Trophoblast cell (in vitro differentiated cells and primary cell): ENCODE data around the gene GLIS2.

Experiments
- DNase-seq, 2 donors: peaks; one replicate each; pipeline ENCODE4 v3.0.0-alpha.2; 2016
- H2AFZ ChIP-seq: 2 replicates; pipeline ENCODE4 v1.6.1; 2013; ENCODE audit warnings: low read length, moderate library complexity, mild to moderate bottlenecking; ENCODE audit not compliant: insufficient read depth, poor library complexity
- H2AK5ac ChIP-seq: 2 replicates; pipeline ENCODE4 v1.6.1; 2013; ENCODE audit warnings: mild to moderate bottlenecking, low read length
- H2BK120ac ChIP-seq: 2 replicates; pipeline ENCODE4 v1.6.1; 2013; ENCODE audit warnings: low read length, mild to moderate bottlenecking, moderate library complexity; ENCODE audit not compliant: insufficient read depth, poor library complexity
- H2BK12ac ChIP-seq: 2 replicates; pipeline ENCODE4 v1.6.1; 2013; ENCODE audit warnings: mild to moderate bottlenecking, low read length, moderate library complexity
- H2BK5ac ChIP-seq: 2 replicates; pipeline ENCODE4 v1.6.1; 2013; ENCODE audit warnings: low read length, low read depth, moderate library complexity, mild to moderate bottlenecking; ENCODE audit not compliant: poor library complexity
- H3K14ac ChIP-seq: 2 replicates; pipeline ENCODE4 v1.6.1; 2013; ENCODE audit warnings: mild to moderate bottlenecking, low read length
- H3K18ac ChIP-seq: 2 replicates; pipeline ENCODE4 v1.6.1; 2013; ENCODE audit warnings: mild to moderate bottlenecking, low read length
- H3K23ac ChIP-seq: 2 replicates; pipeline ENCODE4 v1.6.1; 2013; ENCODE audit warnings: low read length
- H3K27ac ChIP-seq: 2 replicates; pipeline ENCODE4 v1.5.1; 2013; ENCODE audit warnings: low read depth, mild to moderate bottlenecking, inconsistent platforms, low read length, moderate library complexity
- H3K27me3 ChIP-seq: 2 replicates; pipeline ENCODE4 v1.6.1; 2013; ENCODE audit warnings: inconsistent platforms, mild to moderate bottlenecking, low read length, moderate library complexity; ENCODE audit not compliant: insufficient read depth
- H3K36me3 ChIP-seq, 2 experiments: 1 replicate in 1 of 2; 2 replicates in 1 of 2; pipeline ENCODE4 v1.6.1; 2013; ENCODE audit warnings: low read length in 2 of 2, mild to moderate bottlenecking in 2 of 2, moderate library complexity in 1 of 2; ENCODE audit not compliant: insufficient read depth in 2 of 2, control insufficient read depth in 1 of 2
- H3K4ac ChIP-seq: 2 replicates; pipeline ENCODE4 v1.6.1; 2013; ENCODE audit warnings: low read depth, mild to moderate bottlenecking, low read length, moderate library complexity
- H3K4me1 ChIP-seq, 2 experiments: 1 replicate in 1 of 2; 2 replicates in 1 of 2; pipeline ENCODE4 v1.6.1; 2013; ENCODE audit warnings: low read length in 2 of 2, mild to moderate bottlenecking in 2 of 2, moderate library complexity in 1 of 2; ENCODE audit not compliant: insufficient read depth in 2 of 2, control insufficient read depth in 1 of 2
- H3K4me2 ChIP-seq: 2 replicates; pipeline ENCODE4 v1.6.1; 2013; ENCODE audit warnings: inconsistent platforms, mild to moderate bottlenecking, low read length, moderate library complexity
- H3K4me3 ChIP-seq: 2 replicates; pipeline ENCODE4 v1.5.1; 2013; ENCODE audit warnings: mild to moderate bottlenecking, low read depth, low read length, inconsistent platforms
- H3K79me1 ChIP-seq: one replicate; pipeline ENCODE4 v1.6.1; 2013; ENCODE audit warnings: low read length
- H3K79me2 ChIP-seq: 2 replicates; pipeline ENCODE4 v1.6.1; 2013; ENCODE audit warnings: low read length, mild to moderate bottlenecking; ENCODE audit not compliant: control insufficient read depth, insufficient read depth, poor library complexity
- H3K9ac ChIP-seq: 2 replicates; pipeline ENCODE4 v1.6.1; 2013; ENCODE audit warnings: mild to moderate bottlenecking, low read length
- H3K9me3 ChIP-seq: 2 replicates; pipeline ENCODE4 v1.6.1; 2013; ENCODE audit warnings: low read depth, mild to moderate bottlenecking, control low read depth, inconsistent platforms, low read length; ENCODE audit not compliant: insufficient read depth
- H4K12ac ChIP-seq: 2 replicates; pipeline ENCODE4 v1.6.1; 2013; ENCODE audit warnings: low read depth, mild to moderate bottlenecking, low read length, moderate library complexity
- H4K8ac ChIP-seq: 2 replicates; pipeline ENCODE4 v1.6.1; 2013; ENCODE audit warnings: low read depth, mild to moderate bottlenecking, low read length, moderate library complexity
- H4K91ac ChIP-seq: one replicate; pipeline ENCODE4 v1.6.1; 2013; ENCODE audit warnings: low read depth, mild to moderate bottlenecking, low read length, moderate library complexity
- whole genome bisulfite sequencing: extraction: QIAGEN DNeasy Blood & Tissue Kit; methylation state at CpG from one replicate; pipeline ENCODE4 v1.1.7; 2013; ENCODE audit warnings: missing lambda C conversion rate; ENCODE audit not compliant: insufficient read length, insufficient coverage; ENCODE audit errors: extremely low coverage; 5-methylcytosine and 5-hydroxymethylcytosine counted together

The GLIS2 gene

DNA sequence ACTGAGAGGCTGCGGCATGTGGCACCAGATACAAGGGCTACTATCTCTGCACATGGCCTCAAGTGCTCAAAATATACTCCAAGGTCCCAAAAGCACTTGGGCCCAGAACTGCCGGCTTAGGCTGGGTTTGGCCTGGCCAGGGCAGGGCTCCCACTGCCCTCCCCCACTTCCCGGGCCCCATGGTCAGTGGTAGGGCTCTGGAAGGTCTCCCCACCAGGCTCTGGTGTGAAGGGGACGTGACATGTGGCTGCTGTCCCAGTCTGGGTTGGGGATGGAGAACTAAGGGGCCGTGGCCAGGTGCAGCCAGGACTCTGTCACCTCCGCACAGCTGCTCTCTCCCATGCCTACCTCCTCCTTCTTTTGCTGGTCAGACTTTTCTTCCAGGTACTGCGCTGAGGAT, 41.0 kb downstream of the GLIS2 start:
- H2AK5ac ChIP-seq, result no peak overlapping the region
- no peak overlapping the region for H4K12ac ChIP-seq
- no peak for DNase-seq
- H4K91ac ChIP-seq, result no peak overlapping the region
- no peaks in the 10 kb centered on the region for H3K27me3 ChIP-seq
- H2BK5ac ChIP-seq, result no peak overlapping the region
- no peak overlapping the region for H3K27ac ChIP-seq
- no peak overlapping the region for H4K8ac ChIP-seq
- H3K4me3 ChIP-seq, result no peak overlapping the region
- no peak overlapping the region for H2BK12ac ChIP-seq
- WGBS, result no CpG with 5 or more reads among the region's 7 CpGs
- no peak overlapping the region for H3K23ac ChIP-seq
- H3K36me3 ChIP-seq, result peaks cover 4 to 18% of the 10 kb centered on the region in 2 experiments
- no peak overlapping the region for H3K18ac ChIP-seq
- no peak overlapping the region for H3K9ac ChIP-seq
- no peak overlapping the region for H2AFZ ChIP-seq
- H3K79me2 ChIP-seq, result no peaks in the 10 kb centered on the region
- H3K4me2 ChIP-seq, result no peak overlapping the region
- no peak overlapping the region for H2BK120ac ChIP-seq
- H3K4ac ChIP-seq, result no peak overlapping the region
- peaks cover 2 to 6% of the 10 kb centered on the region in 2 experiments for H3K4me1 ChIP-seq
- no peaks in the 10 kb centered on the region for H3K79me1 ChIP-seq
- peaks cover 2% of the 10 kb centered on the region for H3K9me3 ChIP-seq
- H3K14ac ChIP-seq, result no peak overlapping the region

DNA sequence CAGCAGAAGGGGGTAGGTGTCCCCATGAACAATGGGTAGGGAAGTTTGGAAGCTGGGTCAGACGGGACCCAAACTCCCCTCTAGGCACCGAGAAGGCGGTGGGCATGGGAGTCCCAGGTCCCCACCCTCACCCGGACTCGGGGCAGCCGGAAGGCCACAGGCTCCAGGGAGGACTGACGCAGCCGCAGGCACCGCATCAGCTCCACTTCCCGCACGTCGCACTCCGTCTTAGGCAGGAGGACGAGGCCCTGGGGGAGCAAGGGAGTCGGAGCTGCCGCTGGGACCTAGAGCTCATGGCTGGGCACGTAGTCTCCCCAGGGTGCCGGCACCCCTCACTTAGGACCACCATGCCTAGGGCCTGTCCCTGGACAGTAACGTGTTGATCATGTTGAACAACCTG, 42.4 kb downstream of the GLIS2 start:
- Histone ChIP-seq H2BK12ac (no peak overlapping the region), H3K4me2 (no peak overlapping the region), H3K4me1 (peaks cover 2 to 6% of the 10 kb centered on the region in 2 experiments), H2BK5ac (no peak overlapping the region), H4K12ac (no peak overlapping the region), H3K9ac (no peak overlapping the region), H3K4me3 (no peak overlapping the region), H3K14ac (no peak overlapping the region), H2AK5ac (no peak overlapping the region), H3K4ac (no peak overlapping the region), H3K79me1 (no peaks in the 10 kb centered on the region), H3K36me3 (peaks cover 5 to 21% of the 10 kb centered on the region in 2 experiments), H2BK120ac (no peak overlapping the region), H3K27ac (no peak overlapping the region), H3K9me3 (peaks cover 2% of the 10 kb centered on the region), H3K18ac (no peak overlapping the region), H3K27me3 (no peaks in the 10 kb centered on the region), H3K79me2 (no peaks in the 10 kb centered on the region), H2AFZ (no peak overlapping the region), H4K8ac (no peak overlapping the region), H3K23ac (no peak overlapping the region), H4K91ac (no peak overlapping the region)
- no CpG with 5 or more reads among the region's 19 CpGs for WGBS
- DNase-seq, result no peak

DNA sequence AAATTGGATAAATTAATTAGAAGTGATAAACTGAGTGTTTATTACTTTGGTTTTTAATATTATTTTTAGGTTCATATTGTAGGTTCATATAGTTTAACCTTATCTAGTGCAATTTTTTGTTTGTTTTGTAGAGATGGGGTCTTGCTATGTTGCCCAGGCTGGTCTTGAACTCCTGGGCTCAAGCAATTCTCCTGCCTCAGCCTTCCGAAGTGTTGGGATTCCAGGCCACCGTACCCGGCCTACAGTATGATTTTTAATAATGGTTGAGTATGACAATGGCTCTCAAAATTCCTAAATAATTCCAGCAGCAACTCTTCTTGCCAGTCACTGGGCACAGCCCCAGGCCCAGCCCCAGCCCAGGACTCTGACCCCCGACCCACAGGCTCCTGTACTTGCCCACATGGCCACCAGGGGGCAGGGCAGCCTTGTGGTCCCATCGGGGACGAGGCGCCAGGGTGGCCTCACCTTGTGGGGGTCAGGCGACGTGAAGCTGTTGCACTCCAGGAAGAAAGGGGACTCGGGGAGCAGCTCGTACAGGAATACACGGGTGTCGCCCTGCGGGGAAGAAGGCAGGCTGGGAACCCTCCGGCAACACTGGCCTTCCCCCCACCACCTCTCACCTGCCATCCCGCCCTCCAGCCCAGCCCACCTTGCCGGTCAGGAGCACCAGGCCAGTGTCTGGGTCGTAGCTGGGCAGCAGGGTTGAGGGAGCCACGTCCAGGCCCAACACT, 43.1 kb downstream of the GLIS2 start:
- no peak overlapping the region for H3K18ac ChIP-seq
- no peak overlapping the region for H2BK12ac ChIP-seq
- no peak overlapping the region for H2AFZ ChIP-seq
- no peak overlapping the region for H3K14ac ChIP-seq
- H3K9me3 ChIP-seq, result peaks cover 2% of the 10 kb centered on the region
- no peak overlapping the region for H2AK5ac ChIP-seq
- H3K4me1 ChIP-seq, result peaks cover 2 to 6% of the 10 kb centered on the region in 2 experiments
- H3K79me1 ChIP-seq, result no peaks in the 10 kb centered on the region
- peaks cover 5 to 21% of the 10 kb centered on the region in 2 experiments for H3K36me3 ChIP-seq
- no CpG with 5 or more reads among the region's 19 CpGs for WGBS
- no peaks in the 10 kb centered on the region for H3K27me3 ChIP-seq
- H3K4me2 ChIP-seq, result no peak overlapping the region
- no peak overlapping the region for H3K4me3 ChIP-seq
- no peak overlapping the region for H4K8ac ChIP-seq
- H3K9ac ChIP-seq, result no peak overlapping the region
- peak in 1 of 2 donors; percentile 70 for DNase-seq
- H3K23ac ChIP-seq, result no peak overlapping the region
- no peak overlapping the region for H4K91ac ChIP-seq
- no peak overlapping the region for H3K4ac ChIP-seq
- no peaks in the 10 kb centered on the region for H3K79me2 ChIP-seq
- H2BK5ac ChIP-seq, result no peak overlapping the region
- no peak overlapping the region for H2BK120ac ChIP-seq
- H4K12ac ChIP-seq, result no peak overlapping the region
- H3K27ac ChIP-seq, result no peak overlapping the region

DNA sequence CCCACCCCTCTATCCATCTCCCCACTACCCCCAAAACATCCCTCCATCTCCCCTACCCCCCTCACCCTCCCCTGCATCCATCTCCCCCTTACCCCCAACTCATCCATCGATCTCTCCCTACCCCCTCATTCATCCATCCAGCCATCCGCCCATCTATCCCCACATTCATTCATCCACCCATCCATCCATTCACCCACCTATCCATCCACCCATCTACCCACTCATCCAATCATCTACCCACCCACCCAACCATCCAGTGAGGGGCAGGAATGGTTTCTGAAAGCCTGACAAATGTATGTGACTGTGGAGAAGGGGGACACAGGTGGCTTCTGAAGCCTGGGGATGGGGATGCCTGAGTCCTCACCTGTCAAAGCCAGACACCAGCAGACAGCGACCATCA, 44.0 kb downstream of the GLIS2 start:
- peaks cover 10 to 25% of the 10 kb centered on the region in 2 experiments for H3K36me3 ChIP-seq
- H3K4me1 ChIP-seq, result peaks cover 2 to 6% of the 10 kb centered on the region in 2 experiments
- H2AFZ ChIP-seq, result no peak overlapping the region
- H3K4me2 ChIP-seq, result no peak overlapping the region
- no peak overlapping the region for H2BK5ac ChIP-seq
- H2BK12ac ChIP-seq, result no peak overlapping the region
- H3K27me3 ChIP-seq, result no peaks in the 10 kb centered on the region
- 100% methylated on average over 2 of the region's 3 CpGs for WGBS
- H3K23ac ChIP-seq, result no peak overlapping the region
- H3K79me1 ChIP-seq, result no peaks in the 10 kb centered on the region
- no peak overlapping the region for H3K18ac ChIP-seq
- no peak overlapping the region for H3K9ac ChIP-seq
- peaks cover 3% of the 10 kb centered on the region for H3K9me3 ChIP-seq
- DNase-seq, result no peak
- no peaks in the 10 kb centered on the region for H3K79me2 ChIP-seq
- H2BK120ac ChIP-seq, result no peak overlapping the region
- no peak overlapping the region for H4K8ac ChIP-seq
- no peak overlapping the region for H3K4ac ChIP-seq
- H3K27ac ChIP-seq, result no peak overlapping the region
- H4K12ac ChIP-seq, result no peak overlapping the region
- no peak overlapping the region for H4K91ac ChIP-seq
- no peak overlapping the region for H2AK5ac ChIP-seq
- no peak overlapping the region for H3K14ac ChIP-seq
- H3K4me3 ChIP-seq, result no peak overlapping the region
